HCT116 (cell line): ENCODE measurements around the gene RDH8. TPM values are rescaled to one million over a fixed set of nuclear protein-coding genes. Genes with fewer than 3 reads are reported as not detected.

Experiments used
- ATAC-seq: fragments of 200-7000 bp; cut with Tn5 transposase; 2 replicates; pipeline ENCODE4 v1.9.1; 2020; ENCODE audit warnings: mild to moderate bottlenecking, moderate library complexity
- BruUV-seq: library from RNA; stranded (reverse); fragments of 400-500 nt; replicated peaks from 2 replicates; lab custom pipeline; 2021; lab: Mats Ljungman, UMichigan
- CTCF ChIA-PET: fragments of 300-600 bp; sonication (Branson Sonifier 250); formaldehyde crosslinking; loops from one replicate; lab custom pipeline; 2021; ENCODE audit warnings: antibody characterized with exemption; lab: Charles Lee
- POLR2A ChIA-PET: fragments of 300-600, 350-600 bp; sonication (Branson Sonifier 250); formaldehyde crosslinking; loops from one replicate; lab custom pipeline; 2021; ENCODE audit warnings: antibody characterized with exemption; lab: Charles Lee
- RAD21 ChIA-PET, 2 experiments: fragments of 300-600 bp; sonication (Branson Sonifier 250); formaldehyde crosslinking; loops; one replicate each; lab custom pipeline; 2023; ENCODE audit warnings: low total read pairs in 2 of 2; ENCODE audit not compliant: uncharacterized antibody in 2 of 2, unreplicated experiment in 2 of 2, low non-redundant PET in 1 of 2; lab: Charles Lee
- DNase-seq: peaks from one replicate; pipeline ENCODE4 v3.0.0-alpha.2; 2010; ENCODE audit warnings: low read depth, low spot score
- H2AFZ ChIP-seq: fragments of 200-600 bp; shearing (Covaris generic), sonication (generic); 2 replicates; pipeline ENCODE4 v1.6.1; 2017; ENCODE audit warnings: low read depth, mixed run types, mixed read lengths, antibody characterized with exemption, low read length; ENCODE audit not compliant: poor library complexity, severe bottlenecking
- H3K27ac ChIP-seq: 2 replicates; pipeline ENCODE4 v1.5.1; 2012; ENCODE audit warnings: low read depth, low read length
- H3K27me3 ChIP-seq: fragments of 200-600 bp; sonication (generic); 2 replicates; pipeline ENCODE4 v1.6.1; 2016; ENCODE audit warnings: mixed run types, low read length, mixed read lengths; ENCODE audit not compliant: insufficient read depth
- H3K36me3 ChIP-seq, 2 experiments: fragments of 200-500 bp in 1 of 2; fragments of 200-600 bp in 1 of 2; sonication (Bioruptor generic) in 1 of 2; sonication (generic) in 1 of 2; 2 replicates each; pipeline versions ENCODE4 v1.5.1 to v1.6.1; 2014 to 2016; ENCODE audit warnings: low read length in 2 of 2, inconsistent platforms in 1 of 2, mixed read lengths in 1 of 2, mixed run types in 1 of 2; ENCODE audit not compliant: insufficient read depth in 2 of 2, control insufficient read depth in 1 of 2
- H3K4me1 ChIP-seq, 2 experiments: fragments of 200-600 bp in 1 of 2; sonication (generic) in 1 of 2; 2 replicates each; pipeline versions ENCODE4 v1.5.1 to v1.6.1; 2012 to 2017; ENCODE audit warnings: low read length in 2 of 2, inconsistent platforms in 1 of 2, mild to moderate bottlenecking in 1 of 2, mixed read lengths in 1 of 2, mixed run types in 1 of 2, moderate library complexity in 1 of 2; ENCODE audit not compliant: insufficient read depth in 2 of 2, control insufficient read depth in 1 of 2
- H3K4me2 ChIP-seq: fragments of 200-600 bp; sonication (generic); 2 replicates; pipeline ENCODE4 v1.6.1; 2017; ENCODE audit warnings: mixed run types, low read length, mixed read lengths
- H3K4me3 ChIP-seq, 2 experiments: fragments of 200-600 bp in 1 of 2; sonication (generic) in 1 of 2; replicated peaks in 1 of 2; 2 replicates each; pipeline ENCODE4 v1.5.1; 2011 to 2016; ENCODE audit warnings: low read length in 2 of 2, control low read depth in 1 of 2, low read depth in 1 of 2, mild to moderate bottlenecking in 1 of 2, mixed read lengths in 1 of 2, mixed run types in 1 of 2
- H3K79me2 ChIP-seq: fragments of 200-600 bp; sonication (generic); 2 replicates; pipeline ENCODE4 v1.6.1; 2017; ENCODE audit warnings: mild to moderate bottlenecking, mixed run types, low read length, moderate library complexity, mixed read lengths; ENCODE audit not compliant: insufficient read depth
- H3K9ac ChIP-seq: fragments of 200-600 bp; sonication (generic); 2 replicates; pipeline ENCODE4 v1.6.1; 2016; ENCODE audit warnings: low read length, mixed read lengths
- H3K9me2 ChIP-seq: fragments of 200-600 bp; sonication (generic), shearing (Covaris generic); 2 replicates; pipeline ENCODE4 v1.6.1; 2017; ENCODE audit warnings: mixed run types, mild to moderate bottlenecking, moderate library complexity; ENCODE audit not compliant: insufficient read depth
- H3K9me3 ChIP-seq, 2 experiments: fragments of 200-500 bp in 1 of 2; fragments of 200-600 bp in 1 of 2; sonication (Bioruptor generic) in 1 of 2; sonication (generic) in 1 of 2; 2 replicates each; pipeline ENCODE4 v1.6.1; 2014 to 2017; ENCODE audit warnings: low read length in 2 of 2, mixed read lengths in 2 of 2, inconsistent platforms in 1 of 2, low read depth in 1 of 2, mild to moderate bottlenecking in 1 of 2, mixed run types in 1 of 2, moderate library complexity in 1 of 2; ENCODE audit not compliant: control insufficient read depth in 1 of 2, insufficient read depth in 1 of 2
- H4K20me1 ChIP-seq: fragments of 200-600 bp; sonication (generic), shearing (Covaris generic); 2 replicates; pipeline ENCODE4 v1.6.1; 2017; ENCODE audit warnings: mixed run types, mild to moderate bottlenecking, moderate library complexity; ENCODE audit not compliant: insufficient read depth
- CBX3 ChIP-seq: IDR thresholded peaks from 2 replicates; pipeline ENCODE4 v1.6.1; 2012; ENCODE audit warnings: low read depth
- CEBPB ChIP-seq: IDR thresholded peaks from 2 replicates; pipeline ENCODE4 v1.6.1; 2012; ENCODE audit warnings: low read depth
- CTCF ChIP-seq, 3 experiments: fragments of 200-600 bp in 1 of 3; sonication (generic) in 1 of 3; IDR thresholded peaks in 2 of 3; conservative IDR thresholded peaks in 1 of 3; 2 replicates each; pipeline ENCODE4 v1.5.1; 2012 to 2017; ENCODE audit warnings: low read depth in 2 of 3, low read length in 2 of 3, antibody characterized with exemption in 1 of 3, borderline replicate concordance in 1 of 3, control low read depth in 1 of 3, mild to moderate bottlenecking in 1 of 3, mixed read lengths in 1 of 3, mixed run types in 1 of 3, moderate library complexity in 1 of 3; ENCODE audit not compliant: insufficient read depth in 1 of 3
- EZH2 ChIP-seq: fragments of 200-600 bp; sonication (generic); IDR thresholded peaks from 2 replicates; pipeline ENCODE4 v1.6.1; 2017; ENCODE audit warnings: antibody characterized with exemption, mixed run types
- POLR2AphosphoS5 ChIP-seq: IDR thresholded peaks from 2 replicates; pipeline ENCODE4 v1.6.1; 2011; ENCODE audit warnings: mild to moderate bottlenecking, low read depth, low read length, moderate library complexity
- TCF7L2 ChIP-seq: IDR thresholded peaks from 2 replicates; pipeline ENCODE4 v1.7.0; 2011; ENCODE audit warnings: borderline replicate concordance, inconsistent platforms; ENCODE audit not compliant: insufficient read depth, insufficient read length; ENCODE audit errors: extremely low read depth
- intact Hi-C: fragments of 100-400 bp; cut with micrococcal nuclease; formaldehyde crosslinking; loops from 2 replicates; pipeline ENCODE4 v1.10.0; 2022
- total RNA-seq: library from RNA; stranded (reverse); gene quantifications from one replicate; pipeline ENCODE4 v1.2.1, GENCODE V29; 2021; ENCODE audit not compliant: unreplicated experiment
- TF ChIP-seq, protein P1 (sequence below): IDR thresholded peaks from 2 replicates; pipeline ENCODE4 v1.6.1; 2012
- TF ChIP-seq, protein P2 (sequence below): IDR thresholded peaks from 2 replicates; pipeline ENCODE4 v1.6.1; 2012; ENCODE audit warnings: low read depth

RDH8 gene
- total RNA-seq, 1 experiment from 2014 or later: not detected

GRCh38 chr19:9969688-9969975, 43.7 kb upstream of the RDH8 start:
- Histone ChIP-seq H3K27ac (no peak overlapping the region), H3K9ac (no peak overlapping the region), H4K20me1 (no peaks in the 10 kb centered on the region), H2AFZ (no peak overlapping the region), H3K4me2 (no peak overlapping the region), H3K27me3 (no peaks in the 10 kb centered on the region)
- no peak for DNase-seq
- no peak for TF ChIP-seq CBX3
- no peak for TF ChIP-seq POLR2AphosphoS5
- TF ChIP-seq EZH2: no peak
- TF ChIP-seq, protein P1, sequence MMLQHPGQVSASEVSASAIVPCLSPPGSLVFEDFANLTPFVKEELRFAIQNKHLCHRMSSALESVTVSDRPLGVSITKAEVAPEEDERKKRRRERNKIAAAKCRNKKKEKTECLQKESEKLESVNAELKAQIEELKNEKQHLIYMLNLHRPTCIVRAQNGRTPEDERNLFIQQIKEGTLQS: no peak
- TF ChIP-seq, protein P2, sequence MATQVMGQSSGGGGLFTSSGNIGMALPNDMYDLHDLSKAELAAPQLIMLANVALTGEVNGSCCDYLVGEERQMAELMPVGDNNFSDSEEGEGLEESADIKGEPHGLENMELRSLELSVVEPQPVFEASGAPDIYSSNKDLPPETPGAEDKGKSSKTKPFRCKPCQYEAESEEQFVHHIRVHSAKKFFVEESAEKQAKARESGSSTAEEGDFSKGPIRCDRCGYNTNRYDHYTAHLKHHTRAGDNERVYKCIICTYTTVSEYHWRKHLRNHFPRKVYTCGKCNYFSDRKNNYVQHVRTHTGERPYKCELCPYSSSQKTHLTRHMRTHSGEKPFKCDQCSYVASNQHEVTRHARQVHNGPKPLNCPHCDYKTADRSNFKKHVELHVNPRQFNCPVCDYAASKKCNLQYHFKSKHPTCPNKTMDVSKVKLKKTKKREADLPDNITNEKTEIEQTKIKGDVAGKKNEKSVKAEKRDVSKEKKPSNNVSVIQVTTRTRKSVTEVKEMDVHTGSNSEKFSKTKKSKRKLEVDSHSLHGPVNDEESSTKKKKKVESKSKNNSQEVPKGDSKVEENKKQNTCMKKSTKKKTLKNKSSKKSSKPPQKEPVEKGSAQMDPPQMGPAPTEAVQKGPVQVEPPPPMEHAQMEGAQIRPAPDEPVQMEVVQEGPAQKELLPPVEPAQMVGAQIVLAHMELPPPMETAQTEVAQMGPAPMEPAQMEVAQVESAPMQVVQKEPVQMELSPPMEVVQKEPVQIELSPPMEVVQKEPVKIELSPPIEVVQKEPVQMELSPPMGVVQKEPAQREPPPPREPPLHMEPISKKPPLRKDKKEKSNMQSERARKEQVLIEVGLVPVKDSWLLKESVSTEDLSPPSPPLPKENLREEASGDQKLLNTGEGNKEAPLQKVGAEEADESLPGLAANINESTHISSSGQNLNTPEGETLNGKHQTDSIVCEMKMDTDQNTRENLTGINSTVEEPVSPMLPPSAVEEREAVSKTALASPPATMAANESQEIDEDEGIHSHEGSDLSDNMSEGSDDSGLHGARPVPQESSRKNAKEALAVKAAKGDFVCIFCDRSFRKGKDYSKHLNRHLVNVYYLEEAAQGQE: no peak
- no peak for TF ChIP-seq TCF7L2
- TF ChIP-seq CTCF (IDR thresholded peaks at IDR 0.05 in 2 of 3, conservative IDR thresholded peaks at IDR 0.05 in 1 of 3; ENCODE audit: borderline replicate concordance in 1 of 3, insufficient read depth in 1 of 3, low read depth in 2 of 3, low read length in 2 of 3): no peak
- no peak for TF ChIP-seq CEBPB
- TF ChIP-seq, all 23 proteins: peak for 0
- Histone ChIP-seq H3K9me2 (no peaks in the 10 kb centered on the region), H3K9me3 (no peaks in the 10 kb centered on the region), H3K4me3 (no peak overlapping the region), H3K4me1 (no peaks in the 10 kb centered on the region), H3K36me3 (no peaks in the 10 kb centered on the region), H3K79me2 (no peaks in the 10 kb centered on the region)
- POLR2A ChIA-PET: no interaction called here
- ATAC-seq: no peak
- no TSS peak for BruUV-seq
- CTCF ChIA-PET: no interaction called here
- intact Hi-C loops: no loop called here
- RAD21 ChIA-PET: no interaction called here
